ACC112 (cell line): ENCODE measurements around the gene SRSF11.

Source experiments
- H2AFZ ChIP-seq: fragments of 200-600 bp; sonication (generic); one replicate; pipeline ENCODE4 v1.6.0; 2017; ENCODE audit warnings: antibody characterized with exemption, low read length; ENCODE audit not compliant: unreplicated experiment
- H3K27ac ChIP-seq: fragments of 200-600 bp; sonication (generic); 2 replicates; pipeline ENCODE4 v1.5.1; 2014; ENCODE audit warnings: low read depth, mild to moderate bottlenecking, antibody characterized with exemption, low read length, moderate library complexity
- H3K27me3 ChIP-seq: fragments of 200-600 bp; sonication (generic); 2 replicates; pipeline ENCODE4 v1.6.1; 2014; ENCODE audit warnings: mild to moderate bottlenecking, antibody characterized with exemption, low read length, moderate library complexity, mixed read lengths; ENCODE audit not compliant: insufficient read depth
- H3K36me3 ChIP-seq: fragments of 200-600 bp; sonication (generic); 2 replicates; pipeline ENCODE4 v1.6.1; 2016; ENCODE audit warnings: mild to moderate bottlenecking, antibody characterized with exemption, low read length, moderate library complexity, mixed read lengths; ENCODE audit not compliant: insufficient read depth
- H3K4me1 ChIP-seq: fragments of 200-600 bp; sonication (generic); one replicate; pipeline ENCODE4 v1.6.1; 2016; ENCODE audit warnings: low read length, mixed read lengths; ENCODE audit not compliant: insufficient read depth, unreplicated experiment, control insufficient read depth
- H3K4me3 ChIP-seq: fragments of 200-600 bp; sonication (generic); 2 replicates; pipeline ENCODE4 v1.5.1; 2014; ENCODE audit warnings: mild to moderate bottlenecking, low read depth, low read length
- H3K79me2 ChIP-seq: fragments of 200-600 bp; sonication (generic); one replicate; pipeline ENCODE4 v1.6.0; 2016; ENCODE audit warnings: low read length; ENCODE audit not compliant: control insufficient read depth, unreplicated experiment, insufficient read depth

The SRSF11 gene

DNA sequence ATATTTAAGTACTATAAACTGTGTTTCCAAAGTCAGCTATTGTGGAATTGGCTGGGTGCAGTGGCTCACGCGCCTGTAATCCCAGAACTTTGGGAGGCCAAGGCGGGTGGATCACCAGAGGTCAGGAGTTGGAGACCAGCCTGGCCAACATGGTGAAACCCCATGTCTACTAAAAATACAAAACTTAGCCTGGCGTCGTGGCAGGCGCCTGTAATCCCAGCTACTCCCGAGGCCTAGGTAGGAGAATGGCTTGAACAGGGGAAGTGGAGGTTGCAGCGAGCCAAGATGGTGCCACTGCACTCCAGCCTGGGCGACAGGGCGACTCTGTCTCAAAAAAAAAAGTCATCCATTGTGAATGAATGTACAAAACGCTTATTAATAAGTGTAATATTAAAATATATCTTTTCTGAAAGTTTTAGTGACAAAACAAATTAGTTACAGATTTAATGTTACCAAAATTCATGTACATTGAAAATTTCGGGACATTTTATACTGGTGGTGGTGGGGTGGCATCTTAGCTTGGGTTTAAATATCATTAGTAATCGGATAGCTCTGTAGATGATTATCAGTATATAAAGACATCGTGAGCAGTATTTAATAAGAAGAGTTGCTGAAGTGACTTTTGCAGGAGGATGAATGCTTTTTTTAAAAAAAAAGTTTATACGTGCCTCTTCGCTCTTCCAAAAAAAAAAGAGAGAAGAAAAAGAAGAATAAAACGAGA, 503 bp upstream of the SRSF11 start:
- H3K4me3 ChIP-seq: peak overlapping the region; percentile 89
- peaks cover 29% of the 10 kb centered on the region for H3K36me3 ChIP-seq
- H3K79me2 ChIP-seq: peaks cover 91% of the 10 kb centered on the region
- H3K27ac ChIP-seq: peak overlapping the region; percentile 61
- H3K27me3 ChIP-seq: no peaks in the 10 kb centered on the region
- peak overlapping the region; percentile 77 for H2AFZ ChIP-seq
- H3K4me1 ChIP-seq: peaks cover 25% of the 10 kb centered on the region

GRCh38 chr1:70222716-70223235, 1.6 kb downstream of the SRSF11 start:
- no peak overlapping the region for H2AFZ ChIP-seq
- H3K36me3 ChIP-seq: peaks cover 29% of the 10 kb centered on the region
- peaks cover 44% of the 10 kb centered on the region for H3K4me1 ChIP-seq
- no peaks in the 10 kb centered on the region for H3K27me3 ChIP-seq
- peak overlapping the region; percentile 94 for H3K27ac ChIP-seq
- peaks cover 92% of the 10 kb centered on the region for H3K79me2 ChIP-seq
- H3K4me3 ChIP-seq: peak overlapping the region; percentile 89

DNA sequence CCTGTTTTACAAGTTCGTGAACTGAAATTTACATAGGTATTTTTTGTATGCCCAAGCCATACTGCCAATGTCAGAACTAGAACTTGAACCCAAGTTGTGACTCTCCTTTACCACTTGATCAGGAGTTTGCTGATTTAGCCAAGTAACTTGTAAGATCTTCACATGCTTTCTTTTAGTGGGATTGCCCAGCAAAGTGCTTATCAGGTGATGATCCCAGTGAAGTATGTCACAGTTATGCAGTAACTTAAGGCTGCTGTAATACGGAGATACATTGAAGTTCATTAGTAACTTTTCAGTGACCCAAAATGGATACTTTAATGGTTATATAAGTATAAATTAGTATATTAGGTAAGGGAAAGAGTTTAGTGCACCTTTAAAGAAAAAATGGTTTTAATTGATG, 3.8 kb downstream of the SRSF11 start:
- Histone ChIP-seq H3K36me3 (peaks cover 48% of the 10 kb centered on the region), H3K4me1 (peaks cover 48% of the 10 kb centered on the region), H3K27ac (no peak overlapping the region), H3K4me3 (no peak overlapping the region), H2AFZ (no peak overlapping the region), H3K27me3 (no peaks in the 10 kb centered on the region), H3K79me2 (peaks cover 88% of the 10 kb centered on the region)

DNA sequence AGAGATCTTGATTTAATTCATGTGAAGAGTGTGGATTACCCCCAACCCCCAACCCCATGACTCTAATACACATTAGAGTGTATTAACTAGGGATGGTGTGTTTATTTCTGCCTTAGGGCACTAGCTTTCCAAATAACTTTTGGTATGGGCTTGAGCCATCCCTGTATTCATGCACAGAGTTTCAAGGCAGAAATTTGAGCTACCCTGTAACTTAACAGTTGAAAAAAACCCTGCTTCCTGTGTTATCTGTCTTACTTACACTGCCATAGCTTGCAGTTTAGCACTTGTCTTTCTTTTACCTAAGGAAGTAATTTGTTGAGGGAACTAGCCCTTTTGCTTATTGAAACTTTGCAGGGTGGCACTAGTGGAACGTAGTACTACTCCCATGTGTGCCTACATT, 6.3 kb downstream of the SRSF11 start:
- peaks cover 67% of the 10 kb centered on the region for H3K36me3 ChIP-seq
- no peak overlapping the region for H2AFZ ChIP-seq
- H3K4me3 ChIP-seq: no peak overlapping the region
- H3K27me3 ChIP-seq: no peaks in the 10 kb centered on the region
- H3K79me2 ChIP-seq: peaks cover 85% of the 10 kb centered on the region
- peaks cover 48% of the 10 kb centered on the region for H3K4me1 ChIP-seq
- H3K27ac ChIP-seq: 0 out of 2 replicates have a peak overlapping the region, but pooled peaks have one; percentile 10

- Histone ChIP-seq H3K27ac (no peak overlapping the region), H3K79me2 (peaks cover 76% of the 10 kb centered on the region), H3K36me3 (peaks cover 71% of the 10 kb centered on the region), H3K4me1 (peaks cover 40% of the 10 kb centered on the region), H3K27me3 (no peaks in the 10 kb centered on the region), H2AFZ (no peak overlapping the region), H3K4me3 (no peak overlapping the region)
Measured at GRCh38 chr1:70228670-70229069, 7.5 kb downstream of the SRSF11 start.

- Histone ChIP-seq H3K4me1 (peaks cover 16% of the 10 kb centered on the region), H3K27ac (no peak overlapping the region), H3K4me3 (no peak overlapping the region), H3K79me2 (peaks cover 57% of the 10 kb centered on the region), H3K36me3 (peaks cover 73% of the 10 kb centered on the region), H2AFZ (no peak overlapping the region), H3K27me3 (no peaks in the 10 kb centered on the region)
Measured at GRCh38 chr1:70231475-70231874, 10.3 kb downstream of the SRSF11 start.

- Histone ChIP-seq H3K27me3 (no peaks in the 10 kb centered on the region), H3K4me3 (no peak overlapping the region), H3K4me1 (no peaks in the 10 kb centered on the region), H2AFZ (no peak overlapping the region), H3K27ac (no peak overlapping the region), H3K79me2 (peaks cover 35% of the 10 kb centered on the region), H3K36me3 (peaks cover 78% of the 10 kb centered on the region)
Measured at GRCh38 chr1:70234733-70235132, 13.6 kb downstream of the SRSF11 start.

- Histone ChIP-seq H3K27me3 (no peaks in the 10 kb centered on the region), H3K4me3 (no peak overlapping the region), H3K36me3 (peaks cover 65% of the 10 kb centered on the region), H3K27ac (no peak overlapping the region), H3K79me2 (peaks cover 14% of the 10 kb centered on the region), H3K4me1 (no peaks in the 10 kb centered on the region), H2AFZ (no peak overlapping the region)
Measured at GRCh38 chr1:70239940-70240339, 18.8 kb downstream of the SRSF11 start.

- no peak overlapping the region for H3K27ac ChIP-seq
- H3K4me3 ChIP-seq: no peak overlapping the region
- no peaks in the 10 kb centered on the region for H3K4me1 ChIP-seq
- no peaks in the 10 kb centered on the region for H3K27me3 ChIP-seq
- peaks cover 89% of the 10 kb centered on the region for H3K36me3 ChIP-seq
- peaks cover 5% of the 10 kb centered on the region for H3K79me2 ChIP-seq
- H2AFZ ChIP-seq: no peak overlapping the region
Measured at GRCh38 chr1:70247122-70247521, 25.9 kb downstream of the SRSF11 start.

DNA sequence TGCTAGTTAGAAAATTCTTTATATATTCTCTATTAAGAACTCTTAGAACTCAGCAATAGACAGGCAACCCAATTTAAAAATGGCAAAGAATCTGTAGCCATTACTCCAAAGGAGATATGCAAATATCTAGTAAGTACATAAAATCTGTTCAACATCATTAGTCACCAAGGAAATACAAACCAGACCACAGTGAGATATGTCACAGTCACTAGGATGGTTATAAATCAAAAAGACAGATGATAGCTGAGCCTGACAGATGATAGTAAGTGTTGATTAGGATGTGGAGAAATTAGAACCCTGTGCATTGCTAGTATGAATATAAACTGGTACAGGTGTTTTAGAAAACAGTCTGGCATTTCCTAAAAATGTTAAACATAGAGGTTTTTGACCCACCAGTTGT, 26.6 kb downstream of the SRSF11 start:
- Histone ChIP-seq H3K27ac (no peak overlapping the region), H3K36me3 (peaks cover 88% of the 10 kb centered on the region), H3K79me2 (peaks cover 5% of the 10 kb centered on the region), H2AFZ (no peak overlapping the region), H3K4me3 (no peak overlapping the region), H3K4me1 (no peaks in the 10 kb centered on the region), H3K27me3 (no peaks in the 10 kb centered on the region)

GRCh38 chr1:70248729-70249128, 27.5 kb downstream of the SRSF11 start:
- Histone ChIP-seq H3K27me3 (no peaks in the 10 kb centered on the region), H3K4me3 (no peak overlapping the region), H3K79me2 (peaks cover 1% of the 10 kb centered on the region), H3K4me1 (no peaks in the 10 kb centered on the region), H3K27ac (no peak overlapping the region), H3K36me3 (peaks cover 80% of the 10 kb centered on the region), H2AFZ (no peak overlapping the region)
